Bronchial epithelial cell (primary cell): ENCODE data around the gene NOS1AP. TPM values are rescaled to one million over a fixed set of nuclear protein-coding genes. Genes with fewer than 3 reads are reported as not detected.
"Not testable (repeated sequence)": the region's sequence is repeated elsewhere in the genome, so short reads cannot be mapped to it uniquely, and the experiment has no call there.

Experiments
- DNase-seq: peaks from one replicate; pipeline ENCODE4 v3.0.0-alpha.2; 2010; ENCODE audit warnings: low read depth
- FAIRE-seq: peaks from 2 replicates; lab custom pipeline; 2011; peaks lifted over from hg19 to GRCh38; lab: Jason Lieb, UNC
- H3K27me3 ChIP-seq: 2 replicates; pipeline ENCODE4 v1.5.1; 2011; ENCODE audit warnings: low read length; ENCODE audit not compliant: control insufficient read depth, insufficient read depth
- H3K36me3 ChIP-seq: 2 replicates; pipeline ENCODE4 v1.5.1; 2011; ENCODE audit warnings: low read length; ENCODE audit not compliant: control insufficient read depth, insufficient read depth
- H3K4me3 ChIP-seq: 2 replicates; pipeline ENCODE4 v1.5.1; 2011; ENCODE audit warnings: mild to moderate bottlenecking, low read depth, low read length, control low read depth
- total RNA-seq: library from RNA; depleted of rRNA; stranded (reverse); fragments of >200 nt; gene quantifications from 2 replicates; pipeline ENCODE4 v1.2.1, GENCODE V29; 2014
- TF ChIP-seq, protein P1 (sequence below): IDR thresholded peaks from 2 replicates; pipeline ENCODE4 v1.5.1; 2011; ENCODE audit warnings: mild to moderate bottlenecking, moderate library complexity, low read length, control low read depth, inconsistent platforms; ENCODE audit not compliant: insufficient read depth, severe bottlenecking

NOS1AP gene
- total RNA-seq, 1 donor from 2014 or later = 1.3 TPM

- Histone ChIP-seq H3K27me3 (no peaks in the 10 kb centered on the region), H3K4me3 (no peak overlapping the region), H3K36me3 (no peaks in the 10 kb centered on the region)
- TF ChIP-seq, protein P1, sequence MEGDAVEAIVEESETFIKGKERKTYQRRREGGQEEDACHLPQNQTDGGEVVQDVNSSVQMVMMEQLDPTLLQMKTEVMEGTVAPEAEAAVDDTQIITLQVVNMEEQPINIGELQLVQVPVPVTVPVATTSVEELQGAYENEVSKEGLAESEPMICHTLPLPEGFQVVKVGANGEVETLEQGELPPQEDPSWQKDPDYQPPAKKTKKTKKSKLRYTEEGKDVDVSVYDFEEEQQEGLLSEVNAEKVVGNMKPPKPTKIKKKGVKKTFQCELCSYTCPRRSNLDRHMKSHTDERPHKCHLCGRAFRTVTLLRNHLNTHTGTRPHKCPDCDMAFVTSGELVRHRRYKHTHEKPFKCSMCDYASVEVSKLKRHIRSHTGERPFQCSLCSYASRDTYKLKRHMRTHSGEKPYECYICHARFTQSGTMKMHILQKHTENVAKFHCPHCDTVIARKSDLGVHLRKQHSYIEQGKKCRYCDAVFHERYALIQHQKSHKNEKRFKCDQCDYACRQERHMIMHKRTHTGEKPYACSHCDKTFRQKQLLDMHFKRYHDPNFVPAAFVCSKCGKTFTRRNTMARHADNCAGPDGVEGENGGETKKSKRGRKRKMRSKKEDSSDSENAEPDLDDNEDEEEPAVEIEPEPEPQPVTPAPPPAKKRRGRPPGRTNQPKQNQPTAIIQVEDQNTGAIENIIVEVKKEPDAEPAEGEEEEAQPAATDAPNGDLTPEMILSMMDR = no peak
- FAIRE-seq = no peak
- DNase-seq = peak; percentile 34
Measured at GRCh38 chr1:162081316-162081715, 11.8 kb downstream of the NOS1AP start.

DNA sequence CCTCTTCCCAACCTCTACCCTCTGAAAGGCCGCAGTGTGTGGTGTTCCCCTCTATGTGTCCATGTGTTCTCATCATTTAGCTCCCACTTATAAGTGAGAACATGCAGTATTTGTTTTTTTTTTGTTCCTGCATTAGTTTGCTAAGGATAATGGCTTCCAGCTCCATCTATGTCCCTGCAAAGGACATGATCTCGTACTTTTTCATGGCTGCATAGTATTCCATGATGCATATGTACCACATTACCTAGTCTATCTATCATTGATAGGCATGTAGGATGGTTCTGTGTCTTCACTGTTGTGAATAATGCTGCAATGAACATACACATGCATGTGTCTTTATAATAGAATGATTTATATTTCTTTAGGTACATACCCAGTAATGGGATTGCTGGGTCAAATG, 12.6 kb downstream of the NOS1AP start:
- H3K4me3 ChIP-seq, FAIRE-seq, H3K36me3 ChIP-seq, H3K27me3 ChIP-seq, DNase-seq: not testable (repeated sequence)

GRCh38 chr1:162083273-162083672, 13.8 kb downstream of the NOS1AP start:
- no peak for FAIRE-seq
- TF ChIP-seq, protein P1 = no peak
- DNase-seq = no peak
- Histone ChIP-seq H3K4me3 (no peak overlapping the region), H3K27me3 (no peaks in the 10 kb centered on the region), H3K36me3 (no peaks in the 10 kb centered on the region)

DNA sequence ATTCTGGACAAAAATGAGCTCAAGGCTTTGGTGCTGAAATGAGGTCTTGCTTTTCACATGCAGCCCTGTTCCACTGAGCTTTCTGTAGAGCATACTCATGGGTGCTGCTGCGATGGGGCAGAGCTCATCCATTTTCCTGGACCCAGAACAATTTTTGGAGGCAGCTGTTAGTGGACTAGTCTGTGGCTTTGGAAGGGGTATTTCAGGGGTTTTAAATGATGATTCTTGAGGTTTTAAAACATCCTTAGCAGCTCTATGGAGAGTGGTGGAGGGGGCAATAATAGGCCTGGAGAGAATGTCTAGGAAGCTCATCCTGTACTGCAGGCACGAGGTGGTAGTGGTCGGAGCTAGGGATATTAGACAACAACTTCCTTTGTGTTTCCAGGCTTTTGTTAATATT, 16.5 kb downstream of the NOS1AP start:
- no peak for FAIRE-seq
- DNase-seq = no peak
- Histone ChIP-seq H3K27me3 (no peaks in the 10 kb centered on the region), H3K36me3 (no peaks in the 10 kb centered on the region), H3K4me3 (no peak overlapping the region)
- TF ChIP-seq, protein P1 = no peak

DNA sequence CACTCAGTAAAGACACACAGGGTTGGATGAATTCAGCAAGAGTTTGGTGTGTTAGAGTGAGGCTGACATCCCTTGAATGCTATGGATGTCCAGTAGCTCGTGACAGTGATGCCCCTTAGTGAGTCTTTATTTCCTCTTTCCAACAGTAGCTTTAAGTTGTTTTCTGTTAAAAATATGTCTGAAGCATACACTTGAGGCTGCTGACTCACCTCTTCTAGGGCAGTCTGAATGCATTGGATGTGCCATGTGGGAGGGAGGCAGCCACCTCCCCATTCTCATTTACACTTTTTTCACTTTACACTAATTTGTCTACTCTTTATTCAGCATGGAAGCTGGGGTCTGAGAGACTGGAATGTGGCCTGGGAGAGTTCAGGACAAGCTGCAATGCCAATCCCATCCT, 17.6 kb downstream of the NOS1AP start:
- Histone ChIP-seq H3K4me3 (no peak overlapping the region), H3K36me3 (no peaks in the 10 kb centered on the region), H3K27me3 (no peaks in the 10 kb centered on the region)
- FAIRE-seq = no peak
- TF ChIP-seq, protein P1 = no peak
- DNase-seq = no peak

DNA sequence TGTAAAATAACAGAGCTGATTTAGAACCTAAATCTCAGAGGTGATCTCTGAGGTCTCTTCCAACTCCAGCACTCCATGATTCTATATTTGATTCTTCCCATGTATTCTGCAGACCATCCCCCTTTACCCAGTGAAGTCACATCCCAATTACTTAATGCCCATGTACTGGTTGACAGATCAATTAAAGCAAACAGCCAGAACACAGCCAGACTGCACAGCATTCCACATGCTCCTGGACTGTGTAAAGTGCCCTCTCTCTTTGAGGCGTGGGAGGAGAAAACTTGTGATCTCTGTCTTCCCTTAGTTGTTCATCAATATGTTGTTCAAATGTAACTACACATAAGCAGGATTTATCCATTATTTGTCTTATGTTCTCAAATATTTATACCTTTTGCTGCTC, 18.1 kb downstream of the NOS1AP start:
- TF ChIP-seq, protein P1 = no peak
- no peaks in the 10 kb centered on the region for H3K27me3 ChIP-seq
- H3K4me3 ChIP-seq = no peak overlapping the region
- FAIRE-seq = no peak
- no peaks in the 10 kb centered on the region for H3K36me3 ChIP-seq
- no peak for DNase-seq
